GM21717 (cell line): Measurements from ENCODE around the gene ZMYND8.

ENCODE experiments used
- ATAC-seq: cut with Tn5 transposase; IDR thresholded peaks from one replicate; pipeline ENCODE4 v1.9.1; 2021; ENCODE audit warnings: mild to moderate bottlenecking, moderate library complexity; ENCODE audit not compliant: unreplicated experiment

ZMYND8 gene

GRCh38 chr20:47233333-47234188 lies 122.9 kb downstream of the ZMYND8 start:
- no peak for ATAC-seq

GRCh38 chr20:47232518-47232917 lies 124.0 kb downstream of the ZMYND8 start:
- no peak for ATAC-seq

- ATAC-seq, result no peak
These were observed 125.0 kb downstream of the ZMYND8 start for GRCh38 chr20:47231382-47232039.

GRCh38 chr20:47230811-47231256 lies 125.7 kb downstream of the ZMYND8 start:
- ATAC-seq, result no peak

GRCh38 chr20:47228654-47229053 lies 127.8 kb downstream of the ZMYND8 start:
- ATAC-seq, result no peak

GRCh38 chr20:47227576-47227975 lies 128.9 kb downstream of the ZMYND8 start:
- no peak for ATAC-seq

- no peak for ATAC-seq
These were observed 129.4 kb downstream of the ZMYND8 start for GRCh38 chr20:47227119-47227518.

GRCh38 chr20:47225458-47225857 lies 131.0 kb downstream of the ZMYND8 start:
- no peak for ATAC-seq

- ATAC-seq, result no peak
These were observed 131.6 kb downstream of the ZMYND8 start for GRCh38 chr20:47224857-47225256.

GRCh38 chr20:47224300-47224791 lies 132.2 kb downstream of the ZMYND8 start:
- no peak for ATAC-seq

- no peak for ATAC-seq
These were observed 132.6 kb downstream of the ZMYND8 start for GRCh38 chr20:47223896-47224295.

- no peak for ATAC-seq
These were observed 133.9 kb downstream of the ZMYND8 start for GRCh38 chr20:47222468-47223119.

- ATAC-seq, result no peak
These were observed 135.4 kb downstream of the ZMYND8 start for GRCh38 chr20:47221036-47221625.

GRCh38 chr20:47220161-47220582 lies 136.3 kb downstream of the ZMYND8 start:
- ATAC-seq, result no peak

- ATAC-seq, result no peak
These were observed 138.7 kb downstream of the ZMYND8 start for GRCh38 chr20:47217482-47218446.

GRCh38 chr20:47216819-47217410 lies 139.6 kb downstream of the ZMYND8 start:
- ATAC-seq, result no peak

GRCh38 chr20:47215653-47216397 lies 140.7 kb downstream of the ZMYND8 start:
- no peak for ATAC-seq

- ATAC-seq, result no peak
These were observed 142.5 kb downstream of the ZMYND8 start for GRCh38 chr20:47213966-47214365.
